Measurements from ENCODE around the gene ADCY4.
A peak's percentile ranks its signal among the peaks of the same experiment; 100 is the strongest.
"Not testable (repeated sequence)": the region's sequence is repeated elsewhere in the genome, so short reads cannot be mapped to it uniquely, and the experiment has no call there.

The ADCY4 gene

DNA sequence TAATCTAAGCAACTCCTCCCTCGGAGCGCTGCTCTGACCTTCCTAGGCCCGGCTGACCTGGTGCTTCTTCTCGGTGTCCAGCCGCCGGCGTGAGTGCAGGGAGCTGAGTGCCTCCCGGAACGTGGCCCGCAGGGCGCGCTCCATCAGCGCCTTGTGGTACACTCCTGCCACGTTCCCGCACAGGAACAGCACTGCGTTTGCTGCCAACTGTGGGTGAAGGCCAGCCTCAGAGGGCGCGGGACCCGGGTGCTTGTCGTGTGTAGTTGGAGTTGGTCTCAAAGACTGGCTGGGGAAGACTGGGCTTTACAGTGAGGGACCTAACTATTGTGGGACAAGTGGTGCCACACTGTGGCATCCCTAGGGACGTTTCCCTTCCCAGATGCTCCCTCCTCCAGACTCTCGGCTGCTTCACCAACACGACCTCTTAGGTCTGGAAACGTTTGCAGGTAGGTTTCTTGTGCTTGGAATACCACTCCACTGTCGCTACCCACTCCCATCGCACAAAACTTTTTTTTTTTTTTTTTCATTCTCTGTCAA lies 3.1 kb downstream of the ADCY4 start:
- TF ChIP-seq POLR2A (IDR thresholded peaks at IDR 0.05; ENCODE audit: low read depth, low read length): no peak
- no peak for TF ChIP-seq PAX5 (IDR thresholded peaks at IDR 0.05; ENCODE audit: insufficient read depth, low read length, severe bottlenecking)
- TF ChIP-seq POU2F2 (IDR thresholded peaks at IDR 0.05; ENCODE audit: low read depth, low read length): no peak
- TF ChIP-seq SPI1 (IDR thresholded peaks at IDR 0.05; ENCODE audit: low read depth, low read length): no peak
- FAIRE-seq: no peak

DNA sequence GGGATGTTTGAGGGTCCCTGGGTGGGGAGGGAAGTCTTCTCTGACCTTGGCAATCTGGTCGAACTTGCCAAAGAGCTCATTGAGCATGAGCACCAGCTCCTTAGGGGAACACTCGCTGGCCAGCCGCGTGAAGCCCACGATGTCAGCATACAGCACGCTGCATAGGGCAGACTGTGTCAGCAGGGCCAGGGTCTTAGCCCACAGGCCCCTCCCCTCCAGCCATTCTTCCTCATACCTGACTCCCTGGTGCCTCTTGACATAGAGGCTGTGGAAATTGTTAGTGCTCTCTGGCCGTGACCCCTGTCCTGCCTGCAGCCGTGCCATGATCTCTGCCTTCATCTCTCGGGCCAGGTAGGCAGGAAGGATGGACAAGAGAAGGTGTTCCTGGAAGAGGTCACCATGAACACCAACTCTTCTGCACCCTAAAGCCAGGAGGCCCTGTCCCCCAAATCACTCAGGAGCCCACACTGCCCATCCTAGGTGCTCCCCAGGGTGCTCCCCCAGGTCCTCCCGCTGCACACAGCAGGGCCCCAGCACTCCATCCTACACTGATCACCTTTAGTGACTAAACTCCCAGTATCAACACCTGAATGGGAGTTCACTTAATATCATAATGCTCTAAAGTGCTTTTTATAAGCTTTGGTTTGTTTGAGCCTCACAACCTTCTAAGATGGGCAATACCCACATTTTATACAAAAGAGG lies 3.7 kb downstream of the ADCY4 start:
- TF ChIP-seq POU2F2 (IDR thresholded peaks at IDR 0.05; ENCODE audit: low read depth, low read length) (no peak), TAF1 (IDR thresholded peaks at IDR 0.05; ENCODE audit: low read depth, low read length) (no peak), POLR2A (IDR thresholded peaks at IDR 0.05; ENCODE audit: low read depth, low read length) (no peak), POLR2AphosphoS5 (IDR thresholded peaks at IDR 0.05; ENCODE audit: low read depth, low read length) (no peak), PAX5 (IDR thresholded peaks at IDR 0.05; ENCODE audit: insufficient read depth, low read length, severe bottlenecking) (no peak), SPI1 (IDR thresholded peaks at IDR 0.05; ENCODE audit: low read depth, low read length) (no peak)
- FAIRE-seq (no peak), DNase-seq (ENCODE audit: insufficient read length, low spot score) (no peak)

More for the DNA sequence above, 3.1 kb downstream of the ADCY4 start:
- no peak for DNase-seq (ENCODE audit: insufficient read length, low spot score)

DNA sequence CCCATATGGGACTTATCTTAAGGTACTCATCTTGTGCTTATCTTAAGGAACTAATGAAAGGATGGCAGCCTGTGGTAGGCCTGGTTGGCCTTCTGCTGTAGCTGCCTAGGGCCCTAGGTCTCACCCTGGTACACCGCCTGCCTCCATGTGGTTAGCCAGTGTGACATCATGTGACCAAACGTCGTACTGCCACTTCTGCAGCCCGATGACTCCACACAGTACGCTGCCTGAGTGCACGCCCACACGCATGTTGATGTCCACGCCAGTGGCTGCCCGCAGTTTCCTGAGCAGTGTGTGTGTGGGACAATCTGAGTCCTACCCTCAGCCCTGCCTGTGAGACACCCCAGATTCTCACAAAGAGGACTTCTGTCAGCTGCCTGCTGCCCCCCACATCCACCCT lies 5.1 kb downstream of the ADCY4 start:
- no peak for FAIRE-seq
- TF ChIP-seq POLR2AphosphoS5 (IDR thresholded peaks at IDR 0.05; ENCODE audit: low read depth, low read length): no peak
- TF ChIP-seq POLR2A (IDR thresholded peaks at IDR 0.05; ENCODE audit: low read depth, low read length): no peak
- no peak for TF ChIP-seq PAX5 (IDR thresholded peaks at IDR 0.05; ENCODE audit: insufficient read depth, low read length, severe bottlenecking)
- no peak for TF ChIP-seq POU2F2 (IDR thresholded peaks at IDR 0.05; ENCODE audit: low read depth, low read length)
- TF ChIP-seq SPI1 (IDR thresholded peaks at IDR 0.05; ENCODE audit: low read depth, low read length): no peak
- no peak for TF ChIP-seq TAF1 (IDR thresholded peaks at IDR 0.05; ENCODE audit: low read depth, low read length)
- DNase-seq (ENCODE audit: insufficient read length, low spot score): no peak

- no peak for TF ChIP-seq SPI1 (IDR thresholded peaks at IDR 0.05; ENCODE audit: low read depth, low read length)
- no peak for TF ChIP-seq TAF1 (IDR thresholded peaks at IDR 0.05; ENCODE audit: low read depth, low read length)
- no peak for TF ChIP-seq POU2F2 (IDR thresholded peaks at IDR 0.05; ENCODE audit: low read depth, low read length)
- TF ChIP-seq POLR2A (IDR thresholded peaks at IDR 0.05; ENCODE audit: low read depth, low read length): no peak
- TF ChIP-seq POLR2AphosphoS5 (IDR thresholded peaks at IDR 0.05; ENCODE audit: low read depth, low read length): no peak
- no peak for TF ChIP-seq PAX5 (IDR thresholded peaks at IDR 0.05; ENCODE audit: insufficient read depth, low read length, severe bottlenecking)
- DNase-seq (ENCODE audit: insufficient read length, low spot score) (no peak), FAIRE-seq (no peak)
These were observed 5.7 kb downstream of the ADCY4 start for GRCh38 chr14:24329073-24329663.

DNA sequence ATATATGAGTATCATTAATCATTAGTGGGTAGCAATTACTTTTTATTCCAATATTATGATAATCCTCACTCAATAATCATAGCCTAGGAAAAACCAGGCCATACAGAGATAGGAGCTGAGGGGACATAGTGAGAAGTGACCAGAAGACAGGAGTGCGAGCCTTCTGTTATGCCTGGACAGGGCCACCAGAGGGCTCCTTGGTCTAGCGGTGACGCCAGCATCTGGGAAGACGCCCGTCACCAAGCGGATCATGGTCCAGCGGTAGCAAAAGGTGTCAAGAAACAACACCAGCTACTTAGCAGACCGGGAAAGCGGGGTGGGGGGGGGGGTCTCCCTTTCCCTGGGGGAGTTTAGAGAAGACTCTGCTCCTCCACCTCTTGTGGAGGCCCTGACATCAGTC lies 7.0 kb downstream of the ADCY4 start:
- not testable (repeated sequence) for FAIRE-seq; DNase-seq (ENCODE audit: insufficient read length, low spot score)

- DNase-seq (ENCODE audit: insufficient read length, low spot score) (no peak), FAIRE-seq (peak; percentile 56)
- TF ChIP-seq POU2F2 (IDR thresholded peaks at IDR 0.05; ENCODE audit: low read depth, low read length) (no peak), POLR2AphosphoS5 (IDR thresholded peaks at IDR 0.05; ENCODE audit: low read depth, low read length) (no peak), TAF1 (IDR thresholded peaks at IDR 0.05; ENCODE audit: low read depth, low read length) (no peak), PAX5 (IDR thresholded peaks at IDR 0.05; ENCODE audit: insufficient read depth, low read length, severe bottlenecking) (no peak), POLR2A (IDR thresholded peaks at IDR 0.05; ENCODE audit: low read depth, low read length) (no peak), SPI1 (IDR thresholded peaks at IDR 0.05; ENCODE audit: low read depth, low read length) (no peak)
These were observed 7.6 kb downstream of the ADCY4 start for GRCh38 chr14:24327303-24327702.

DNA sequence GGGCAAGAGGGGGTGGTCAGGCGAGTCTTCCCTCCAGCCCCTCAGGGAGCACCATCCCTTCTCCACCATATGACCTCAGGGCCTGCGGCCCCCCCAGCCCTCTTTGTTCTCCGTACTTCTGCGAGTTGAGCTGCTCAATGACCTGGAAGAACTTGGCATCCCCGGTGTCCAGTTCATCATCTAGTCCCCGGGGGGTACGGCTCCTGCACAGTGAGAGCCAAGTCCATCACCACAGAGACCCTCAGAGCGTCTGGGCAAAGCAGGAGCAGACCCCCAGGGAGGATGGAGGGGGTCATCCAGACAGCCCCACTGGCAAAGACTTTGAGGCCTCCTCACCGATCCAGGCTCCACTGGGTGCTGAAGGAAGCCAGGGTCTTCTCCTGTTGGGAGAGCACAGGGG lies 8.9 kb downstream of the ADCY4 start:
- TF ChIP-seq POLR2A (IDR thresholded peaks at IDR 0.05; ENCODE audit: low read depth, low read length): no peak
- FAIRE-seq (no peak), DNase-seq (ENCODE audit: insufficient read length, low spot score) (no peak)

DNA sequence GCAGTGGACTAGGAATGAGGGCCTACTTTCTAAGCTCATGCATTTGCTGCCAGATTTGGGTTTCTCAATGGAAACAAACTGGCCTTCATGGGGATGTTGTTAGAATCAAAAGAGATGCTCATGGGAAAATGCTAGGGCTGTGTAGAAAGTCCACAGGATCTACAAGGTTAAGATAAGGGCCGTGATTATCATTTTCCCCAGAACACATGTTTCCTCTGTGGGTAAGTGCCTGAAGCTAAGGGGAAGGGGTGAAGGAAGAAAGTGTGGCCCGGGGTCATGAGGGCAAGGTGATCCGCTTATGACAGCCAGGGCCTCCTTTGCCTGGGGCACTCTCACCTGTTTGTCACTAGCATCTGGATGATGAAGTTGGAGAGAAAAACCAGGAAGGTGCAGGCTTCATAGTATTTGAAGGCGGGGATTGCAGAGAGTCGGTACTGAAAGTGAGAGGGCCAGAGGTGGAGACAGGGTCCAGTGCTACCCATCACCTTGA lies 9.8 kb downstream of the ADCY4 start:
- FAIRE-seq (no peak), DNase-seq (ENCODE audit: insufficient read length, low spot score) (no peak)
- no peak for TF ChIP-seq TAF1 (IDR thresholded peaks at IDR 0.05; ENCODE audit: low read depth, low read length)
- TF ChIP-seq SPI1 (IDR thresholded peaks at IDR 0.05; ENCODE audit: low read depth, low read length): no peak
- TF ChIP-seq POLR2AphosphoS5 (IDR thresholded peaks at IDR 0.05; ENCODE audit: low read depth, low read length): no peak
- TF ChIP-seq POLR2A (IDR thresholded peaks at IDR 0.05; ENCODE audit: low read depth, low read length): no peak
- no peak for TF ChIP-seq PAX5 (IDR thresholded peaks at IDR 0.05; ENCODE audit: insufficient read depth, low read length, severe bottlenecking)
- no peak for TF ChIP-seq POU2F2 (IDR thresholded peaks at IDR 0.05; ENCODE audit: low read depth, low read length)

DNA sequence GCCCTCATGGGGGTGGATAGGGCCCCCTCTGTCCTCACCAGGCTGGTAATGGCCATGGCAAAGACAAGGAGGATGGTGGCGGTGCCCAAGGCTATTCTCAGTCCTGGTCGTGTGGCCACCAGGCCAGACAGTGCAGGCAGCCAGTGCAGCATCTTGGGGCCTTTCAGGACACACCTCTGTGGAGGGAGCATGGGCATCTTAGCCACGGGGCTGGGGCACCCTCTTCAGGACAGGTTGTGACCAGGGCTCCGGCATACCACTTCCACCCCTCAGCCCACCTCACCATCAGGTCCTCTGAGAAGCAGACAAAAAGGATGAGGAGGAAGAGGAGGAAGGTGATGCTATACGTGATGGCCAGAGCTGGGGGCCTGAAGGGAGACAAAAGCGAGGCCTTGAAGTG lies 10.8 kb downstream of the ADCY4 start:
- DNase-seq (ENCODE audit: insufficient read length, low spot score): no peak
- no peak for TF ChIP-seq POLR2AphosphoS5 (IDR thresholded peaks at IDR 0.05; ENCODE audit: low read depth, low read length)
- TF ChIP-seq POLR2A (IDR thresholded peaks at IDR 0.05; ENCODE audit: low read depth, low read length): no peak
- no peak for TF ChIP-seq SPI1 (IDR thresholded peaks at IDR 0.05; ENCODE audit: low read depth, low read length)
- no peak for TF ChIP-seq PAX5 (IDR thresholded peaks at IDR 0.05; ENCODE audit: insufficient read depth, low read length, severe bottlenecking)
- no peak for TF ChIP-seq TAF1 (IDR thresholded peaks at IDR 0.05; ENCODE audit: low read depth, low read length)
- no peak for TF ChIP-seq POU2F2 (IDR thresholded peaks at IDR 0.05; ENCODE audit: low read depth, low read length)
- no peak for FAIRE-seq

GRCh38 chr14:24323341-24323740 lies 11.5 kb downstream of the ADCY4 start:
- no peak for TF ChIP-seq POLR2AphosphoS5 (IDR thresholded peaks at IDR 0.05; ENCODE audit: low read depth, low read length)
- TF ChIP-seq TAF1 (IDR thresholded peaks at IDR 0.05; ENCODE audit: low read depth, low read length): no peak
- no peak for TF ChIP-seq POLR2A (IDR thresholded peaks at IDR 0.05; ENCODE audit: low read depth, low read length)
- no peak for TF ChIP-seq PAX5 (IDR thresholded peaks at IDR 0.05; ENCODE audit: insufficient read depth, low read length, severe bottlenecking)
- TF ChIP-seq SPI1 (IDR thresholded peaks at IDR 0.05; ENCODE audit: low read depth, low read length): no peak
- no peak for DNase-seq (ENCODE audit: insufficient read length, low spot score)
- FAIRE-seq: no peak

Measured in GM12891 (cell line).